HG03342 (cell line): ENCODE data around the gene CEP70.
"Not testable (repeated sequence)": the region's sequence is repeated elsewhere in the genome, so short reads cannot be mapped to it uniquely, and the experiment has no call there.

Experiments
- ATAC-seq: cut with Tn5 transposase; IDR thresholded peaks from one replicate; pipeline ENCODE4 v1.9.1; 2021; ENCODE audit warnings: mild to moderate bottlenecking, moderate library complexity; ENCODE audit not compliant: unreplicated experiment

Gene CEP70

DNA sequence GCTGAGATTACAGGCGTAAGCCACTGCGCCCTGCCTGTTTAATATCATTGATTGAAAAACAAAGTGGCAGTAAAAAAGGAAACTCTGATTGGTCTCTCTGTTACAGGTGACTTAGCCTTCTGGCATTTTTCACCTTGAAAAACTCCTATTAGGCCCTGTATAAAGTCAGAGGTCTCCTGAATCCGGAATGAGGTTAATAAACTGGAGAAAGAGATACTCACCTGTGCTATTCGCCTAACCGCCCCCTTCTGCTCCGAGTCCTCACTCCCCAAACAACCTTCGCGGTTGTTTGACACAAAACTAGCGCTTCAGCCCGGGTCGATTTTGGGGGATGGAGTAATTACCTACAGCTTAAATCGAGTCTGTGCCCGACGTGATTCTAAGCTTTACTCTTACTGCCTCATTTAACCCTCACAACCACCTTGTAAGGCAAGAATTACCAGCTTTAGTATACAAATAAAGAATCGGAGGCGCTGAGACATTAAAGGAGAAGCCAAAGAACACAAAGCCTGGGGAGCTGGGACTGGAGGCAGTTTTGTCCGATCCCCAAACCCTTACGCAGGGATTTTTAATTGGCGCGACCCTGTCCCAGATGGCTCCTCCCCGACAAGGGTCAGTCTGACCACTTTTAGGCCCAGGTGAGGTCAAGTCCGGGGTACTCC is 441 bp downstream of the CEP70 start:
- no peak for ATAC-seq

DNA sequence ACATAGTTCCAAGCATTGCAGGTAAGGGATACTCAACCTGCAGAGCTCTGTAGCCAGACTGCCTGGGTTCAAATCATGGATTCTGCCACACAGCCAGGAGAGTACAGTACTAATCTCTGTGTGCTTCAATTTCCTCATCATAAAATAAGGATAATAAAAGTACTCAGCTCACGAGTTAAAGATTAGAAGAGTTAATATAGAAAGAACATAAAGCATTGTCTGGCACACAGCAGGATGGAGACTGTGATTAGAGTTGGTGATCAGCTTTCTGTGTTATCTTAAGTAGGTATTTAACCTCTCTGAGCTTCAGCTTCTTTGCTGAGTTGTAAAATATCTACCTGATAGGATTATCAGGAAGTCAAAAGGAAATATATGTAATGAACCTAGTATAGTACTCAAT is 2.7 kb downstream of the CEP70 start:
- no peak for ATAC-seq

DNA sequence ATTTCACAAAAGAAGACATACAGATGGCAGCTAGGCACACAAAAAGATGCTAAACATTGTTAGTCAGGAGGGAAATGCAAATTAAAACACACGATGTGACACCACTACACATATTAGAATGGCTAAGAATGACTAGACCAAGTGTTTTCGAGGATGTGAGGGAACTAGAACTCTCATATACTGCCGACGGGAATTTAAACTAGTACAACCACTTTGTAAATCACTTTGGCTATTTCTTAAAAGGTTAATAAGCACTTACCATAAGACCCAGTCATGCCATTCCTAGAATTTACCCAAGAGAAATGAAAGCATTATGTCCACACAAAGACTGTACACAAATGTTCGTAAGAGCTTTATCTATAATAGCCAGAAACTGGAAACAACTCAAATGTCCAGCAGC is 5.6 kb downstream of the CEP70 start:
- no peak for ATAC-seq

DNA sequence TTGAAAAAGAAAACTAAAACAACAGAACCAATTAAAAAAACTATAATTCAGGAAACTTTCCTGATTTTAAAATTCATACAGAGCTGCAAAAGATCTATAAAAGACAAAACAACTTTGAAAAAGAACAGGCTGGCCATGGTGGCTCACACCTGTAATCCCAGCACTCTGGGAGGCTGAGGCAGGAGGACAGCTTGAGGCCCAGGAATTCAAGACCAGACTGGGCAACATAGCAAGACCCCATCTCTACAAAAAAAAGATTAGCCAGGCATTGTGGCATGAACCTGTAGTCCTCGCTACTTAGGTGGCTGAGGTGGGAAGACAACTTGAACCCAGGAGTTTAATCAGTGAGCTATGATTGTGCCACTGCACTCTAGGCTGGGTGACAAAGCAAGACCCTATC is 6.7 kb downstream of the CEP70 start:
- ATAC-seq: no peak

DNA sequence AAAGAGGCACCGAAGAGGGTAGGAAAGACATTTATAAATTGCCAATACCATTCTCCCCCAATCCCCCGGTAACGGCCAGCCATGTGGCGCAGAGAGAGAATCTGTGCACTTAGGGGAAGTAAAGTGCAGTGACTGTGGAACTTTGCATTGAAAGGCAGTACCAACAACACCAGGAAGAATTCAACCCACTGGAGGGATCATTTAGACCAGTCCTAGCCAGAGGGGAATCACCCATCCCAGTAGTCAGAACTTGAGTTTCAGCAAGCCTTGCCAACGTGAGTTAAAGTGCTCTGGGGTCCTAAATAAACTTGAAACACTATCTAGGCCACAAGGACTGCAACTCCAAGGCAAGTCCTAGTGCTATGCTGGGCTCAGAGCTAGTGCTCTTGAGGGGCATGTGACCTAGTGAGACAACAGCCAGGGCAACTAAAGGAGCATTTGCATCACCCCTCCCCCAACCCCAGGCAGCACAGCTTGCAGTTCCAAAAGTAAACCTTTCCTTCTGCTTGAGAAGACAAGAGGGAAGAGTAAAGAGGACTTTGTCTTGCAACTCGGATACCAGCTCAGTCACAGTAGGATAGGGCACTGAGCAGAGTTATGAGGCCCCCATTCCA is 15.0 kb downstream of the CEP70 start:
- ATAC-seq: no peak

DNA sequence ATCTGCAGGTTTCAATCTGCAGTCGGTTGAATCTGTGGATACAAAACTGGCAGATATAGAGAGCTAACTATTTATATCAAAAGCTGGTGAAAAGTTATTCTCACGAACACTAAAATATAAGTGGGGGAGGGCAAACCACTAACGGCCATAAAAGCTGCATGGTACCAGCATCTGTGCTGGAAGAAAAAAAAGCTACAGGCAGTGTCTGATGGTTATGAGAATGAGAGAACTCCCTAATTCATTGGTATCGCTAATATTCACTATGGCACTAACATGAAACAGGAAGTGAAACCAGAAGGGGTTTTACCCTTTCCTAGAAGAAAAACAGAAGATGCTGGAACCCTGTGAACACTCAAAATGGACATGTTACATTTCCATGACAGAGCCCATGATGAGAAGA is 15.9 kb downstream of the CEP70 start:
- peak; percentile 99 for ATAC-seq

DNA sequence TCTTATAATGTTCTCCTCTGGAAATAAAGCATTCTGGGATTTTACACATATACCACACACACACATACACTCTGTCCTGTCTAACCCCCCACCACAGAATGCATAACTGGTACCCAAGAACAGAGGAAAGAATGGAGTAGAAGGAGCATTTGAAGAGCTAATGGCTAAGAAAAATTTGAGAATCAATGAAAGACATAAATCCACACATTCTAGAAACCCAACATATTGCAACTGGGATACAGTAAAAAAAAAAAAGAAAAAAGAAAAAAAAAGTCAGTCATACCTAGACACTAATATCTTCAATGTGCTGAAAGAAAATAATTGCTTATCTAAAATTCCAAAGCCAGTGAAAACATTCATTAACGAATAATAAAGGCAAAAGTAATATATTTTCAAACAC is 20.9 kb downstream of the CEP70 start:
- no peak for ATAC-seq

DNA sequence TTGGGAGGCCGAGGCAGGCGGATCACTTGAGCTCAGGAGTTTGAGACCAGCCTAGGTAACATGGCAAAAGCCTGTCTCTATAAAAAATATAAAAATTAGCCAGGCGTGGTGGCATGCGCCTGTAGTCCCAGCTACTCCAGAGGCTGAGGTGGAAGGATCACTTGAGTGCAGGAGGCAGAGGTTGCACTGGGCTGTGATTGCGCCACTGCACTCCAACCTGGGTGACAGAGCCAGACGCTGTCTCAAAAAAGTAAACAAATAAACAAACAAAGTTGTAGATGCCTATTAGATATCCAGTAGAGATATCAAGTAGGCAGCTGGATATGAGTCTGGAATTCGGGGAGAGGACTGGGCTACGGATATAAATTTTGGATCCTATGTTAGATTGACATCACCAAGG is 24.4 kb downstream of the CEP70 start:
- ATAC-seq: not testable (repeated sequence)

DNA sequence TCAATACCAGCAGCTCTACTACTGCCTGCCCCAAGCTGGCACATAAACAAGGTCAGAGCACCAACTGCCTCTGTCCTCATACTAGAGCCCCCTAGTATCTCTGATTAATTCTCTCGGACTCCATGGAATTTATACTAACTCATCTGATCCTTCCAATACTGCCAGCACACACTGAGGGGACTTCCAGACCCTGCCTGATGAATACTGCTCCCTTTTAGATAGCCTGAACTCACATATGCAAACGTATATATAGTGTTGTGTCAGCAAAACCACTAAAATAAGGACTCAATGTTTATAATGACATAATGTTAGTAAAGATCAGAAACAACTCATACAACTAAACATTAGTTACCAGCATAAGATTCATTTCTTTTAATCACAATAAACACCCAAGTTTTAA is 25.0 kb downstream of the CEP70 start:
- no peak for ATAC-seq

DNA sequence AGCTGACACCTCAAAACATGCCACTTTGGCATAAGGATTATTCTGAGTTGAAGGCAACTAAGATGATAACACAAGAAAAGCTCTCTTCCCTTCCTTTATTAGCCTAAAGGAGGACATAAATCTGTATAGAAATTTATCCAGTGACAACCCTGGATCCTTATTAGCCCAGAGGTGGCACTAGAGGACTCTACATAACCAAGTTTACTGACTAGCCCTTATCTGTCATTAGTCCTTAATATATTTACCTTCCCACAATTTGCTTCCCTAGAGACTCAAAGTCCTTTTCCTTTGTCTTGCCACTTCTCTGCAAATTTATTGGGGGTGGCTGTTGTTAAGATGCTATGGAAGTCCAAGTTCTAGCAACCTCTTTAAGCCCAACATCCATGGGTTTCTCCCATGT is 26.7 kb downstream of the CEP70 start:
- ATAC-seq: no peak

DNA sequence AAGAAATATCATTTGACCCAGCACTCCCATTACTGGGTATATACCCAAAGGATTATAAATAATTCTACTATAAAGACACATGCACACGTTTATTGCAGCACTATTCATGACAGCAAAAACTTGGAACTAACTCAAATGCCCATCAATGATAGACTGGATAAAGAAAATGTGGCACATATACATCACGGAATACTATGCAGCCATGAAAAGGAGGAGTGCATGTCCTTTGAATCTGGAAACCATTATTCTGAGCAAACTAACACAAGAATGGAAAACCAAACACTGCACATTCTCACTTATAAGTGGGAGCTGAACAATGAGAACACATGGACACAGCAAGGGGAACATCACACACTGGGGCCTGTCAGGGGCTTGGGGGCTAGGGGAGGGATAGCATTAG is 27.8 kb downstream of the CEP70 start:
- ATAC-seq: not testable (repeated sequence)

DNA sequence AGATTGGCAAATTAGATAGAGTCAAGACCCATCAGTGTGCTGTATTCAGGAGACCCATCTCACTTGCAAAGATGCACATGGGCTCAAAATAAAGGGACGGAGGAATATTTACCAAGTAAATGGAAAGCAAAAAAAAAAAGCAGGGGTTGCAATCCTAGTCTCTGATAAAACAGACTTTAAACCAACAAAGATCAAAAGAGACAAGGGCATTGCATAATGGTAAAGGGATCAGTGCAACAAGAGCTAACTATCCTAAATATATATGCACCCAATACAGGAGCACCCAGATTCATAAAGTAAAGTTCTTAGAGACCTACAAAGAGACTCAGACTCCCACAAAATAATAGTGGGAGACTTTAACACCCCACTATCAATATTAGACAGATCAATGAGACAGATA is 31.2 kb downstream of the CEP70 start:
- ATAC-seq: not testable (repeated sequence)

DNA sequence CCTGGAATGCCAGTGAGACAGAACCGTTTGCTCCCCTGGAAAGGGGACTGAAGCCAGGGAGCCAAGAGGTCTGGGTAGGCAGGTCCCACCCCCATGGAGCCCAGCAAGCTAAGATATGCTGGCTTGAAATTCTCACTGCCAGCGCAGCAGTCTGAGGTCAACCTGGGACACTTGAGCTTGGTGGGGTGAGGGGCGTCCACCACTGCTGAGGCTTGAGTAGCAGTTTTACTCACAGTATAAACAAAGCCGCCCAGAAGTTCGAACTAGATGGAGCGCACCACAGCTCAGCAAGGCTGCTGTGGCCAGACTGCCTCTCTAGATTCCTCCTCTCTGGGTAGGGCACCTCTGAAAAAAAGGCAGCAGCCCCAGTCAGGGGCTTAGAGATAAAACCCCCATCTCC is 33.6 kb downstream of the CEP70 start:
- ATAC-seq: no peak

DNA sequence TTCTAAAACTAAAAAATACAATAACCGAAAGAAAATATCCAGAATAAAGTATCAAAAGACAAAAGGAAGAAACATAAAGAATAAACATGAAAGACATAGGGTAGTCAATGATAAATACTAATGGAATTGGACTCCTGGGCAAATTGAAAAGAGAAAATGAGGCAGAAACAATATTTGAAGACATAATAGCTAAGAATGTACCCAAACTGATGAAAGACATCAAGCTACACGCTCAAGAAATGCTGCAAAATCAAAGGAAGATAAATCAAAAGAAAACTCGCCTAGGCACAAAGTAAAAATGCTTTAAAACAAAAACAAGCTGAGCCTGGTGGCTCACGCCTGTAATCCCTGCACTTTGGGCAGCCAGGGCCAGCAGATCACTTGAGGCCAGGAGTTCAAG is 34.9 kb downstream of the CEP70 start:
- no peak for ATAC-seq

DNA sequence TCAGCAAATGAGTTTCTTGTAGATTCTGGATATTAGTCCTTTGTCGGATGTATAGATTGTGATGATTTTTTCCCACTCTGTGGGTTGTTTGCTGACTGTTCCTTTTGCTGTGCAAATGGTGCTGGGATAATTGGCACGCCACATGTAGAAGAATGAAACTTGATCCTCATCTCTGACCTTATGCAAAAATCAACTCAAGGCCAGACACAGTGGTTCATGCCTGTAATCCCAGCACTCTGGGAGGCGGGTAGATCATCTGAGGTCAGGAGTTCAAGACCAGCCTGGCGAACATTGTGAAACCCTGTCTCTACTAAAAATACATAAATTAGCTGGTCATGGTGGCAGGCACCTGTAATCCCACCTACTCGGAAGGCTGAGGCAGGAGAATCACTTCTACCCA is 39.3 kb downstream of the CEP70 start:
- not testable (repeated sequence) for ATAC-seq

DNA sequence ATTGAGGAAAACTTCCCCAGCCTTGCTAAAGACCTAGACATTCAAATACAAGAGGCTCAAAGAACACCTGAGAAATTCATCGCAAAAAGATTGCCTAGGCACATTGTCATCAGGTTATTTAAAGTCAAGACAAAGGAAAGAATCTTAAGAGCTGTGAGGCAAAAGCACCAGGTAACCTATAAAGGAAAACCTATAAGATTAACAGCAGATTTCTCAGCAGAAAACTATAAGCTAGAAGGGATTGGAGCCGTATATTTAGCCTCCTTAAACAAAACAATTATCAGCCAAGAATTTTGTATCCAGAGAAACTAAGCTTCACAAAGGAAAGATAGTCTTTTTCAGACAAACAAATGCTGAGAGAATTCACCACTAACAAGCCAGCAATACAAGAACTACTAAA is 43.1 kb downstream of the CEP70 start:
- ATAC-seq: not testable (repeated sequence)

DNA sequence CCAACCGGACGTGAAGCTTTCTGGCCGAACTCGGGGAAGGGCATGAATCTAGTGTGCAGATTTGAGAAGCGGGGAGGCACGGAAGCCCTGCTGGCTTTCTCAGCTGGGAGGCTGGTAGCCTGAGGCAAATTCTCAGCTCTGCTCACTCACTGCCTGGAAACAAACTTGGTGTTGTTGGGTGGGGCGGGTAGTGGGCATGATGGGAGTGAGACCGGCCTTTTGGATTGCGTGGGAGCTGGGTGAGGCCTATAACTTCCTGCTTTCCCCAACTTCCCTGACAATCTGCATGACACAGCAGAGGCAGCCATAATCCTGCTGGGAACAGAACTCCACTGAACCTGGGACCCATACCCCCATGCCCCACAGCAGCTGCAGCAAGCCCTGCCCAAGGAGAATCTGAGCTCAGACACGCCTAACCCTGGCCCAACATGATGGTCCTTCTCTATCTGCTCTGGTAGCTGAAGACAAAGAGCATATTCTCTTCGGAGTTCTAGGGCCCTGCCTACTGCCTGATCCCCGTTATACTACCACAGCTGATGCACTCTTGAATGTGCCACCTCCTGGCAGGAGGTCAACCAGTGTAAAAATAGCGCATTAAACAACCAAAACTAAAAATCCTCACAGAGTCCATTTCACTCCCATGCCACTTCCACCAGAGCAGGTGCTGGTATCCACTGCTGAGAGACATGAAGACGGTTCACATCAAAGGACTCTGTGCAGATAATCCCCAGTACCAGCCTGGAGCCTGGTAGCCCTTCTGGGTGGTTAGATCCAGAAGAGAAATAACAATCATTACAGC is 44.7 kb downstream of the CEP70 start:
- no peak for ATAC-seq

DNA sequence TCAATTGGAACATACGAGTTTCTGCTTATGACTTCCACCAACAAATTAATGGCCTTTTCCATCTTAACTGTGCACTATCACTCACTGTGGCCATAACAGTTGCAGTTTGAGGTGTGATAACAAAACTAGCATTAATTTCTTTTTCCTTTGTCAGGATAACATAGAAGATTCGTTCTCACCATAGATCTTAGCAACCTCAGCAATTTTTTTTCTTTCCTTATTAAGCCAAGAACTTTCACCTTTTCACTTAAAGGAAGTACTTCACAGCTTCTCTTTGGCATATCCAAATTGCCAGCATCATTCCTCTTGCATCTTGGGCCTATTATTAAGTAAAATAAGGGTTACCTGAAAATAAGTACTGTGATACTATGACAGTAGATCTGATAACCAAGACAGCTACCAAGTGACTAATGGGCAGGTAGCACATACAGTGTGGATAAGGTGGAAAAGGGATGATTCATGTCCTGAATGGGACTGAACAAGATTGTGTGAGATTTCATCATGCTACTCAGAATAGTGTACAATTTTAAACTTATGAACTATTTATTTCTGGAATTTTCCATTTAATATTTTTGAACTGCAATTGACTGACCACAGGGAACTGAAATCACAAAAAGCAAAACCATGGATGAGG is 46.6 kb downstream of the CEP70 start:
- no peak for ATAC-seq

DNA sequence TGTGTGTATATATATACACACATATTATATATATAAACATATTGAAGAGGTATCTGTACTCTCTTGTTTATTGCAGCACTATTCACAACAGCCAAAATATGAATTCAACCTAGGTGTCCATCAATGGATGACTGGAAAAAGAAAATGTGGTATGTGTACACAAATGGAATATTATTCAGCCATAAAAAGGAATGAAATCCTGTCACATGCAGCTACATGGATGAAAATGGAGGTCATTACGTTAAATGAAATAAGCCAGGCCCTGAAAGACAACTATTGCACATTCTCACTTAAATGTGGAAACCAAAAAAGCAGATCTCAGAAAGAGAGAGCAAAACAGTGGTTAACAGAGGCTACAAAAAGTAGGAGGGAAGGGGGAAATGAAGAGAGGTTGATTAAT is 49.5 kb downstream of the CEP70 start:
- no peak for ATAC-seq

DNA sequence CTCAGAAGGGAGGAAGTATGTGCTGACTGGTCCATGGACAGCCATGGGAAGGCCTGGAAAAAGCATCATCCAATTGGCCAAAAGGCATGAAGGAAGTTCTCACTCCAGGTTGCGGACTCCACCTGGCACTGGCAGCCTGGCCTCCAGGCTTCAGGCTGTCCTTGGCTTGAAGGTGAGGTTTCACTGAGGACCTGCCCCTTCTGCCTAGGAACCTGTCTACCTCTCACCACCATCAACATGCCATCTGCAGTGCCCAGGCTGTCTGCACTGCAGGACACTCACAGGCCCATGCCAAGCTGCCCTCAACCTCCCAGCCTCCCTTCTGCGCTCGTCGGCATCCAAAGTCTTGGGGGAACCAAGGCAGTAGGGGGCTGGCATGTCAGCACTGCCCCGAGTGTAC is 51.1 kb downstream of the CEP70 start:
- ATAC-seq: no peak

DNA sequence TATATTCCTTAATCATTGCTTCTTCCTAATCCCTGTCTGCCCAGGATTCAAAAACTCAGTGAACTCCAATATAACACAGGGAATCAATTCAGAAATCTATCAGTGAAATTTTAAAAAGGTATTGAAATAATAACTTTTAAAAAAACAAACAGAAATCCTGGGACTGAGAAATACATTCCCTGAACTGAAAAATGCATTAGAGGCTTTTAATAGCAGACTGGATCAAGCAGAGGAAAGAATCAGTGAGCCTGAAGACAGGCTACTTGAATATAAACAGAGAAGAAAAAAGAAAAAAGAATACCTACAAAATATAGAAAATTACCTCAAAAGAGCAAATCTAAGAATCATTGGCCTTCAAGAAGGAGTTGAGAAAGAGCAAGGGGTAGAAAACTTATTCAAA is 54.7 kb downstream of the CEP70 start:
- ATAC-seq: no peak

DNA sequence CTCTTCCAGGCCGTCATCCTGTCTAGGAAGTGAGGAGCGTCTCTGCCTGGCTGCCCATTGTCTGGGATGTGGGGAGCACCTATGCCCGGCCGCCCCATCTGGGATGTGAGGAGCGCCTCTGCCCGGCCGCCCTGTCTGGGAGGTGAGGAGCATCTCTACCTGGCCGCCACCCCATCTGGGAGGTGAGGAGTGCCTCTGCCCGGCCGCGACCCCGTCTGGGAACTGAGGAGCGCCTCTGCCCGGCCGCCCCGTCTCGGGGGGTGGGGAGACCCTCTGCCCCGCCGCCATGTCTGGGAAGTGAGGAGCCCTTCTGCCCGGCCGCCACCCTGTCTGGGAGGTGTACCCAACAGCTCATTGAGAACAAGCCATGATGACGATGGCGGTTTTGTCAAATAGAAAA is 72.6 kb downstream of the CEP70 start:
- ATAC-seq: not testable (repeated sequence)
